ENCODE data around the gene RPL18. TPM values are rescaled to one million over a fixed set of nuclear protein-coding genes. Genes with fewer than 3 reads are reported as not detected.
"Not testable (repeated sequence)": the region's sequence is repeated elsewhere in the genome, so short reads cannot be mapped to it uniquely, and the experiment has no call there.

Gene RPL18
- total RNA-seq, 3 donors from 2014 or later (not counting 1 experiment from before 2014, with no cell fraction given), result 900 to 1,086 (median 1,066) TPM

DNA sequence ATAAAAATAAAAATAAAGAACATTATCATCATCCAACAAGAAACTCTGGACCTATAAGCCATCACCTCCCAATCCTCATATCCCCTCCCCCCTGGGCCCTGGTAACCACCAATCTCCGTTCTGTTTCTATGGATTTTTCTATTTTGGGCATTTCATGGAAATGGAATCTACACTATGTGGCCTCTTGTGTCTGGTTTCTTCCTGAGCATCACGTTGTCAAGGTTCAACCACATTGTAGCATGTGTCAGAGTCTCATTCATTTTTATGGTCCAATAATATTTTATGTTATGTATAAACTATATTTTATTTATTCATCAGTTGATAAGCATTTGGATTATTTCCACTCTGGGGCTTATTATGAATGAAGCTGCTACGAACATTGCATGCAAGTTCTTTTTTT lies 40.1 kb downstream of the RPL18 start:
- H3K27ac Mint-ChIP-seq, result no peak overlapping the region
- WGBS (ENCODE audit: insufficient coverage), result 39% methylated on average over 3 of the region's 3 CpGs
- Histone ChIP-seq H3K27me3 (ENCODE audit: control insufficient read depth, insufficient read depth, low read length) (no peaks in the 10 kb centered on the region), H3K4me3 (ENCODE audit: low read length) (no peak overlapping the region), H3K36me3 (ENCODE audit: control insufficient read depth, insufficient read depth, low read length) (no peaks in the 10 kb centered on the region), H3K4me1 (ENCODE audit: control insufficient read depth, insufficient read depth, low read length) (peaks cover 1% of the 10 kb centered on the region), H3K9me3 (ENCODE audit: control insufficient read depth, insufficient read depth, low read length) (no peaks in the 10 kb centered on the region), H3K27ac (ENCODE audit: low read length) (no peak overlapping the region)
- H3K36me3 Mint-ChIP-seq, result no peaks in the 10 kb centered on the region
- ATAC-seq (no peak), DNase-seq (no peak)
- H3K27me3 Mint-ChIP-seq (ENCODE audit: low read depth in 2 of 2), result no peaks in the 10 kb centered on the region
- no peaks in the 10 kb centered on the region for H3K9me3 Mint-ChIP-seq
- H3K4me3 Mint-ChIP-seq, result no peak overlapping the region
- H3K4me1 Mint-ChIP-seq, result no peaks in the 10 kb centered on the region
- intact Hi-C loops (cut with micrococcal nuclease), result no loop called here
- TF ChIP-seq, protein P1, sequence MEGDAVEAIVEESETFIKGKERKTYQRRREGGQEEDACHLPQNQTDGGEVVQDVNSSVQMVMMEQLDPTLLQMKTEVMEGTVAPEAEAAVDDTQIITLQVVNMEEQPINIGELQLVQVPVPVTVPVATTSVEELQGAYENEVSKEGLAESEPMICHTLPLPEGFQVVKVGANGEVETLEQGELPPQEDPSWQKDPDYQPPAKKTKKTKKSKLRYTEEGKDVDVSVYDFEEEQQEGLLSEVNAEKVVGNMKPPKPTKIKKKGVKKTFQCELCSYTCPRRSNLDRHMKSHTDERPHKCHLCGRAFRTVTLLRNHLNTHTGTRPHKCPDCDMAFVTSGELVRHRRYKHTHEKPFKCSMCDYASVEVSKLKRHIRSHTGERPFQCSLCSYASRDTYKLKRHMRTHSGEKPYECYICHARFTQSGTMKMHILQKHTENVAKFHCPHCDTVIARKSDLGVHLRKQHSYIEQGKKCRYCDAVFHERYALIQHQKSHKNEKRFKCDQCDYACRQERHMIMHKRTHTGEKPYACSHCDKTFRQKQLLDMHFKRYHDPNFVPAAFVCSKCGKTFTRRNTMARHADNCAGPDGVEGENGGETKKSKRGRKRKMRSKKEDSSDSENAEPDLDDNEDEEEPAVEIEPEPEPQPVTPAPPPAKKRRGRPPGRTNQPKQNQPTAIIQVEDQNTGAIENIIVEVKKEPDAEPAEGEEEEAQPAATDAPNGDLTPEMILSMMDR (IDR thresholded peaks at IDR 0.05), result no peak

DNA sequence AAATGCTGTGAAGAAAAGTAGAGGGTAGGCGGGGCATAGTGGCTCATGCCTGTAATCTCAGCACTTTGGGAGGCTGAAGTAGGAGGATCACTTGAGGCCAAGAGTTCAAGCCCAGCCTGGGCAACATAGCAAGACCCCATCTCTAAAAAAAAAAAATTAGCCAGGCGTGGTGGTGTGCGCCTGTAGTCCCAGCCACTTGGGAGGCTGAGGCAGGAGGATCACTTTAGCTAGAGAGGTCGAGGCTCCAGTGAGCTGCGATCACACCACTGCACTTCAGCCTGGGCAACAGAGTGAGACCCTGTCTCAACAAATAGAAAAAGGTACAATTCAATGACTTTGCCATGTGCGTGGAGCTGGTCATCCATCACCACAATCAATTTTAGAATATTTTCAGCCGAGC lies 41.1 kb downstream of the RPL18 start:
- H3K27me3 ChIP-seq (ENCODE audit: control insufficient read depth, insufficient read depth, low read length); DNase-seq; H3K4me3 Mint-ChIP-seq; H3K4me1 ChIP-seq (ENCODE audit: control insufficient read depth, insufficient read depth, low read length); H3K9me3 Mint-ChIP-seq; H3K4me3 ChIP-seq (ENCODE audit: low read length); H3K36me3 Mint-ChIP-seq; H3K27ac ChIP-seq (ENCODE audit: low read length); intact Hi-C loops (cut with micrococcal nuclease); H3K27me3 Mint-ChIP-seq (ENCODE audit: low read depth in 2 of 2); H3K4me1 Mint-ChIP-seq; H3K9me3 ChIP-seq (ENCODE audit: control insufficient read depth, insufficient read depth, low read length); ATAC-seq; H3K27ac Mint-ChIP-seq; H3K36me3 ChIP-seq (ENCODE audit: control insufficient read depth, insufficient read depth, low read length): not testable (repeated sequence)
- 89% methylated on average over 7 of the region's 7 CpGs for WGBS (ENCODE audit: insufficient coverage)

- DNase-seq, result no peak
- Histone ChIP-seq H3K27ac (ENCODE audit: low read length) (no peak overlapping the region), H3K4me1 (ENCODE audit: control insufficient read depth, insufficient read depth, low read length) (no peaks in the 10 kb centered on the region), H3K27me3 (ENCODE audit: control insufficient read depth, insufficient read depth, low read length) (no peaks in the 10 kb centered on the region), H3K36me3 (ENCODE audit: control insufficient read depth, insufficient read depth, low read length) (no peaks in the 10 kb centered on the region), H3K4me3 (ENCODE audit: low read length) (no peak overlapping the region), H3K9me3 (ENCODE audit: control insufficient read depth, insufficient read depth, low read length) (no peaks in the 10 kb centered on the region)
- WGBS (ENCODE audit: insufficient coverage), result 85% methylated on average over 19 of the region's 23 CpGs
- Mint-ChIP-seq H3K27me3 (ENCODE audit: low read depth in 2 of 2) (peaks cover 0 to 2% of the 10 kb centered on the region in 2 donors), H3K36me3 (no peaks in the 10 kb centered on the region), H3K4me3 (no peak overlapping the region), H3K9me3 (no peaks in the 10 kb centered on the region), H3K27ac (no peak overlapping the region), H3K4me1 (no peaks in the 10 kb centered on the region)
- intact Hi-C loops (cut with micrococcal nuclease), result no loop called here
- no peak for ATAC-seq
- TF ChIP-seq, protein P1 (IDR thresholded peaks at IDR 0.05), result no peak
These were observed 42.9 kb downstream of the RPL18 start for GRCh38 chr19:48575931-48576622.

GRCh38 chr19:48573163-48573505 lies 45.8 kb downstream of the RPL18 start:
- ATAC-seq (no peak), DNase-seq (no peak)
- Histone ChIP-seq H3K27ac (ENCODE audit: low read length) (no peak overlapping the region), H3K27me3 (ENCODE audit: control insufficient read depth, insufficient read depth, low read length) (no peaks in the 10 kb centered on the region), H3K4me1 (ENCODE audit: control insufficient read depth, insufficient read depth, low read length) (no peaks in the 10 kb centered on the region), H3K4me3 (ENCODE audit: low read length) (no peak overlapping the region), H3K9me3 (ENCODE audit: control insufficient read depth, insufficient read depth, low read length) (no peaks in the 10 kb centered on the region), H3K36me3 (ENCODE audit: control insufficient read depth, insufficient read depth, low read length) (no peaks in the 10 kb centered on the region)
- Mint-ChIP-seq H3K9me3 (no peaks in the 10 kb centered on the region), H3K27ac (no peak overlapping the region), H3K4me1 (no peaks in the 10 kb centered on the region), H3K36me3 (no peaks in the 10 kb centered on the region), H3K27me3 (ENCODE audit: low read depth in 2 of 2) (peaks cover 0 to 5% of the 10 kb centered on the region in 2 donors), H3K4me3 (no peak overlapping the region)
- 92% methylated on average over 12 of the region's 12 CpGs for WGBS (ENCODE audit: insufficient coverage)
- intact Hi-C loops (cut with micrococcal nuclease), result no loop called here
- TF ChIP-seq, protein P1 (IDR thresholded peaks at IDR 0.05), result no peak

Measured in natural killer cell (primary cell).